ENCODE data around the gene UXT. TPM values are rescaled to one million over a fixed set of nuclear protein-coding genes. Genes with fewer than 3 reads are reported as not detected.
"Not testable (repeated sequence)": the region's sequence is repeated elsewhere in the genome, so short reads cannot be mapped to it uniquely, and the experiment has no call there.

UXT gene
- total RNA-seq, 1 experiment from 2014 or later = 401 TPM

DNA sequence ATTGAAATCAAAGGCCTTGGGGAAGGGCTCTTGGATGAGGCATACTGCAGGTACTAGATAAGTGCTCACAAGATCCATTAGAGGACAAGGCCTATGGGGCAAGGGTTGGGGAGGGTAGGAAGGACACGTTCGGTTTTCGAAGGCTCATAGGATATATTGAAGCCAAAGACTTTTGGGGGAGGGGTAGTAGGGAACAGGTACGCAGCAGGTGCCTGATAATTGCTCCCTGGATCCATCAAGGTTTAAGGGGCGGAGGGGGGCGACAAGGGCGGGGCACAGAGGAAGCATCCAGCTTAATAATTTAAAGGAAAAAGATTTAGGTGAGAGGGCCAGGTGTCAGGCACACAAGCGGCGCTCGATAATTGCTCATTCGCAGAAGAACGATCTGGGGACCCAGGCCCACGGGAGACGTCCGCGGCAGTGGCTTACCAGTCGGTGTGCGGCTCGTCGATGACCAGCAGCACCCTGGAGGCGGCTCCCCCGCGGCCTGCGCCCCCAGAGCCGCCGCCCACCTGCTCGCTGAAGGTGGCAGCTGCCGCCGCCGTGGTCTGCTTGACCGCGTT lies 40.0 kb downstream of the UXT start:
- no peak for DNase-seq (ENCODE audit: low read depth)

DNA sequence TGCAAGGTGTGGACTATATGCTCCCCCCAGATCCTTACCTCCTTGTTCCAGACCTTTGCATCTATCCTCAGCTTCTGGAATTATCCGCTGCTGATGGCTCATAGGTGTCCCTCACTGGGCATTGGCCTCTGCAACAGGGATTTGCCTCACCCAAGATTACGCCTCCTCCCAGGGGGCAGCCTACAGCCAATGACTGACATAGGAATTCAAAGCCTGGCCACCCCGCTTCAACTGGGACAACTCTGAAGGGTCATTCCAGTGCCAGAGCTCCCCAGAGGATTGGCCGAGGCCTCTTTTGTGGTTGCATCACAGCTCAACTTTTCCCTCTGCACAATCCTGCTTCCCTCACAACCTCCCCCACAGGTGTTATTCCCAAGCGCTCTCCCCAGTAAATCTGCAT lies 44.4 kb downstream of the UXT start:
- no peak for DNase-seq (ENCODE audit: low read depth)

GRCh38 chrX:47613082-47613481 lies 45.9 kb downstream of the UXT start:
- no peak for DNase-seq (ENCODE audit: low read depth)

GRCh38 chrX:47612418-47612817 lies 46.6 kb downstream of the UXT start:
- DNase-seq (ENCODE audit: low read depth) = no peak

DNA sequence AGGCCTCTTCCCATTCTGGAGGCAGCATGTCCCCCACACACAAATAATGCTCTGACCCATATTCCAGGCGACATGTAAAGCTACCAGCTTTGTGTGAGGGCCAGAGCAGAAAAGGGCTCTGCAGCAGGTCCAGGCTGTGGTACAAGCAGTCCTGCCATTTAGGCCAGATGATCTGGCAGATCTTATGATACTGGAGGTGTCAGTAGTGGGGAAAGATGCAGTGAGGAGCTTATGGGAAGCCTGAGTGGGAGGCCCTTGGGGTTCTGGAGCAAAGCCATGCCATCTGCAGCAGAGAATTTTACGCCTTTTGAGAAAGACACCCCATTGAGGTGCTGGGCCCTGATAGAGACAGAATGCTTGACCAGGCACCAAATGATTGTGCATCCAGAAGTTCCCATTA lies 47.1 kb downstream of the UXT start:
- DNase-seq (ENCODE audit: low read depth) = no peak

DNA sequence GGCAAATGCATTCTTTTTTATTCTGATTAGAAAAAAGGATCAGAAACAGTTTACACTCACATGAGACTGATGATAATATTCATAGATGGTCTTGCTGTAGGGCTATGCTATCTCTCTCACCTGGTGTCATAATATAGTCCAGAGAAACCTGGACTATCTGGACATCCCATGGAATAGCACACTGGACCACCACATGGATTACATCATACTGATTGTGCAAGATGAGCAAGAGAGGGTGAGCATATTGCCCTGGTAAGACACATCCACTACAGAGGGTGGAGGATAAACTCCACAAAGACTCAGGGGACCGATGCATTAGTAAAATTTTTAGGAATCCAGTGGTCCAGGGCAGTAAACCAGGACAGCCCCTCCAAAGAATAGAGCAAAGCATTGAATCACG lies 47.5 kb downstream of the UXT start:
- no peak for DNase-seq (ENCODE audit: low read depth)

GRCh38 chrX:47610511-47610910 lies 48.5 kb downstream of the UXT start:
- DNase-seq (ENCODE audit: low read depth) = no peak

DNA sequence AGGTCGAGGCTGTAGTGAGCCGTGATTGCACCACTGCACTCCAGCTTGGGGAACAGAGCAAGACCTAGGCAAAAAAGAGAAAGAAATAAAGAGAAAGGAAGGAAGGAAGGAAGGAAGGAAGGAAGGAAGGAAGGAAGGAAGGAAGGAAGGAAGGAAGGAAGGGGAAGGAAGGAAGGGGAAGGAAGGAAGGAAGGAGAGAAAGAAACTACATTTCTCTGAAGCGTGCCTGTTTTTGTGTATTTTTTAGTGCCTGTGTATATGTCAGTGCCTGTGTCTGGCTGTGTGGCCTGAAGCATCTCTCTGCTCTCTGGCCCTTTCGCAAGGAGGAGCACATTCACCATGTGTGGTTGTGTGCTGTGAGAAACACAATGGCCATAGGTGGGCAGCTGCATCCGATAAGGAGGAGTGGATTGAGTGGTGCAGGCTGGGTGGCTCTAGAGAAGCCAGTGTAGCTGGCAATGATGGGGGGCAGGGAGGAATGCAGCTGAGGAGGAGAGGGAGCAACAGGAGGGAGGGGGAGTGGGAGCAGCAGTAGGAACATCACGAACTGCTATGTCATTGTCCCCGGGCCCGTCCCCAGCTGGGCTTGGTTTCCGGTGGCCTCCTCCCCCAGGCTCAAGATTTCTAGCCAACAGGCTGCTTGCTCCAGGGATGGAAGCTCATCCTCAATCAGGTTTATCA lies 50.7 kb downstream of the UXT start:
- no peak for DNase-seq (ENCODE audit: low read depth)

- DNase-seq (ENCODE audit: low read depth) = no peak
Measured at GRCh38 chrX:47607091-47607490, 51.9 kb downstream of the UXT start.

DNA sequence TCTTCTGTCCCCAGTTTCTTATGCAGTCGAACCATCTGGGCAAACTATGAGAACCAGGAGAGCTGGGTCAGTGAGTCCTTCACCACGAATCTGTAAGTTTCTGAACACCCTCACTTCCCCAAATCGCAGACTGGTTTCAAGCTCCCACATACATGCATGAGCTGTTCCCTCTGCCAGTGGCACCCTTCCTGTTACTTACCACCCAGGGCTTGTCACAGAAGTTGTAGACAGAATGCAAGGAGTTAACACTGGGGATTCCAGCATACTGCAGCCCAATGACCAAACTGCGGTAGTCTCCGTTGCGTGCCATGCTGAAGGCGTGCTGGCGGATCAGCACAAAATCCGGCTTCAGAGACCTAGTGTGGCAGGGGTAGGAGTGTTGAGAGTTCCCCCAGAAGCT lies 54.0 kb downstream of the UXT start:
- DNase-seq (ENCODE audit: low read depth) = no peak

DNA sequence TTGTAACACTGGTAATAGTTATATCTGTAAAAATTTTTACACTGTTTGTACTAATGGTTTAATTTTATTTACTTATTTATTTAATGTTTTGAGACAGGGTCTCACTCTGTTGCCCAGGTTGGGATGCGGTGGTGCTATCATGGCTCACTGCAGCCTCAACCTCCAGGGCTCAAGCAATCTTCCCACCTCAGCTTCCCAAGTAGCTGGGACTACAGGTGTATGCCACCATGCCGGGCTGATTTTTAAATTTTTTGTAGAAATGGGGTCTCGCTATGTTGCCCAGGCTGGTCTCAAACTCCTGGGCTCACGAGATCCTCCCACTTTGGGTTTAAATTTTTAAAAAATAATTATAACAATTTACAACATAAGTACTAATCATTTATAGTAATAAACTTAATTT lies 55.9 kb downstream of the UXT start:
- DNase-seq (ENCODE audit: low read depth) = not testable (repeated sequence)

Other genes starting within 250 kb of the UXT start
- 15.1 and 15.3 TPM in 2 replicates for gene ZNF41, start 176.0 kb downstream of the UXT start, total RNA-seq (2014; rRNA removed; shearing (Covaris generic))
- 37.3 and 41.5 TPM in 2 replicates for gene ARAF, start 98.0 kb downstream of the UXT start, total RNA-seq (2014; rRNA removed; shearing (Covaris generic))
- gene TIMP1, start 76.7 kb downstream of the UXT start, total RNA-seq (2014; rRNA removed; shearing (Covaris generic)) = 737 and 969 TPM in 2 replicates
- 0.12 and 0.20 TPM in 2 replicates for gene SYN1, start 39.3 kb downstream of the UXT start, total RNA-seq (2014; rRNA removed; shearing (Covaris generic))
- 0.10 and 0.12 TPM in 2 replicates for gene CFP, start 29.2 kb downstream of the UXT start, total RNA-seq (2014; rRNA removed; shearing (Covaris generic))
- 39.0 and 44.8 TPM in 2 replicates for gene ELK1, start 8.6 kb downstream of the UXT start, total RNA-seq (2014; rRNA removed; shearing (Covaris generic))
- gene ZNF81, start 177.7 kb upstream of the UXT start, total RNA-seq (2014; rRNA removed; shearing (Covaris generic)) = 4.2 and 4.7 TPM in 2 replicates